T1000 (cell line): ENCODE data around the gene APPL2.

Experiments
- DNase-seq: peaks from one replicate; lab custom pipeline; 2025; ENCODE audit warnings: mixed read lengths; lab: John Stamatoyannopoulos, UW

The APPL2 gene, protein sequence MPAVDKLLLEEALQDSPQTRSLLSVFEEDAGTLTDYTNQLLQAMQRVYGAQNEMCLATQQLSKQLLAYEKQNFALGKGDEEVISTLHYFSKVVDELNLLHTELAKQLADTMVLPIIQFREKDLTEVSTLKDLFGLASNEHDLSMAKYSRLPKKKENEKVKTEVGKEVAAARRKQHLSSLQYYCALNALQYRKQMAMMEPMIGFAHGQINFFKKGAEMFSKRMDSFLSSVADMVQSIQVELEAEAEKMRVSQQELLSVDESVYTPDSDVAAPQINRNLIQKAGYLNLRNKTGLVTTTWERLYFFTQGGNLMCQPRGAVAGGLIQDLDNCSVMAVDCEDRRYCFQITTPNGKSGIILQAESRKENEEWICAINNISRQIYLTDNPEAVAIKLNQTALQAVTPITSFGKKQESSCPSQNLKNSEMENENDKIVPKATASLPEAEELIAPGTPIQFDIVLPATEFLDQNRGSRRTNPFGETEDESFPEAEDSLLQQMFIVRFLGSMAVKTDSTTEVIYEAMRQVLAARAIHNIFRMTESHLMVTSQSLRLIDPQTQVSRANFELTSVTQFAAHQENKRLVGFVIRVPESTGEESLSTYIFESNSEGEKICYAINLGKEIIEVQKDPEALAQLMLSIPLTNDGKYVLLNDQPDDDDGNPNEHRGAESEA

DNA sequence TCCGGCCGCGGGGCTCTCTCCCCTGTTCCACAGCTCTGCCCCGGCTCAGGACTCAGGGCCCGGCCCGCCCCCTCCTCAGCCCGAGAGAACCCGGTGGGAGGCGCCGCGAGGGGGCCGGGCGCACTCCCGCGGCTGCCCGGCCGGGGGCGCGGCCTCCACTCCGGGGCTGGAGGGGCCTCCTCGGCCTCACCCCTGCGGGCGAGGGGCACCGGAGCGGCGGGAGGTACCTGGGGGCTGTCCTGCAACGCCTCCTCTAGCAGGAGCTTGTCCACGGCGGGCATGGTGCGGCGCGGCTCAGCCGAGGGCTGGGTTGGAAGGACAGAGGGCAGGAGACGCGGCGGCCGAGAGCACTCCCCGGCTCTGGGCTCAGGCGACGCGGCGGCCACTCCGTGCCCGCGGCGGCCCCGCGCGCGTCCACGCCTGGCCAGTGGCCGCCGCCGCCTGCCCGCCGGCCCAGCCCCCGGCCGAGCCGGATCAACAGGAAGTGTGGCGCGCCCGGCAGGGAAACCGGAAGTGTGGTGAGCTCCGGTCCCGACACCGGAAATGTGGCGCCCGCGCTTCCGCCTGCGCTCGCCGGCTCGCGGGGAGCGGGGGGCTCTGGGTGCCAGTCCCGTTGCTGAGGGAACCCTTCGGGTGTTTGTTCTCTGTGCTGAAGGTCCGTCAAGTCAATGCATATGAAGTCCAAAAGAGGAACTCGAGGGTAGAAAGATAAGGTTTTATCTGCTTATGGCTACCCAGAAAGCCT is at the start of gene APPL2:
TSS of gene APPL2 (minus strand) at position 443 of the 745 bp plus-strand sequence. CDS start at position 281, 162 bp downstream.
- peak; percentile 82 for DNase-seq

GRCh38 chr12:105285378-105285777 is 49.4 kb upstream of the APPL2 start:
- DNase-seq, result no peak

- no peak for DNase-seq
Observed at GRCh38 chr12:105281694-105282049, 45.7 kb upstream of the APPL2 start.

DNA sequence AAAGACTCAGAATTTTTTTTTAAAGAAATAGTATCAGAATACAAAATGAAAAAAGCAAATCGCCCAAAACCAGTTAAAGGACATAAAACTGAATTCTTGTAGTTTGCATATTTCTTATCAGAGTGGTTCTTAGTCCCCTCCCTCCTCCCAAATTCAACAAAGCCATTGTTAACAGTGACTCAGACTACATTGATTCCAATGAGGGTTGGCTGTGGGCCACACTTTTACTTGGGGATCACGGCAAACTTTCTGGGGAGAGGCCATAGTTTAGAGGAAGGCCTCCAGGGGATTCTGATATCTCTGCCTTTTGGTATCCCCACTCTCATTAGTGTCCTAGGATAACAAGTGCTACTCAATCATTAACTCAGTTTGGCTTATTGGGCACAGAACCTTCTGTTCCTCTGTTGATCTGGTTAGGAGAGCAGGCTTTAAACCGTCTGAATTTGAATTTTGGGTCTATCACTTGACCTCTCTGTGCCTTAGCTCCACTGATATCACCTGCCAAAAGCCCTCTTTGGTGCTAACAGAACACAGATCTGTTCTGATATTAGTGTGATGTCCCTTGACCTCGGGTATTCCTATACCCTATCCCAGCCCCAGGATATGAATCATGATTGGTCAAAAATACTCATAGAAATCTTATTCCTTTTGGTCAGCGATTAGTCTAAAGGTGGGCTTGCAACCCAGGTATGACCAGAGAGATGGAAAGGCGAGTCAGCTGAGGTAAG is 45.2 kb upstream of the APPL2 start:
- no peak for DNase-seq

- no peak for DNase-seq
Observed at GRCh38 chr12:105279460-105280056, 43.6 kb upstream of the APPL2 start.

GRCh38 chr12:105278043-105278697 is 42.2 kb upstream of the APPL2 start:
- no peak for DNase-seq

GRCh38 chr12:105275997-105276733 is 40.2 kb upstream of the APPL2 start:
- DNase-seq, result no peak

DNA sequence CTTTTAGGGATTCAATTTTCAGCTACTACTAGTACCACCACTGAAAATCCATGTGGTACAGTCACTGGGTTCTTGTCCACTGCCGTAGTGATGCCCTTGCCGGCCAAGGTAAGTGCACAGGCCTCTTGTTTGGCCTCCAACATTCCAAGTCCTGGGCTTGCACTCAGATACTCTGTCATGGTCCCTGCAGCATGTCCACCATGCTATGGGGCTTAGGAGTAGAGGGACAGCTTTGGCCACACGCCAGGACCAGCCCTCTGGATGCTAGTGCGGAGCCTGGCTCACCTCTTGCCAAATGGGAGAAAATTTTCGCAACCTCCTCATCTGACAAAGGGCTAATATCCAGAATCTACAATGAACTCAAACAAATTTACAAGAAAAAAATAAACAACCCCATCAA is 38.6 kb upstream of the APPL2 start:
- DNase-seq, result no peak

GRCh38 chr12:105273601-105274000 is 37.6 kb upstream of the APPL2 start:
- DNase-seq, result no peak

DNA sequence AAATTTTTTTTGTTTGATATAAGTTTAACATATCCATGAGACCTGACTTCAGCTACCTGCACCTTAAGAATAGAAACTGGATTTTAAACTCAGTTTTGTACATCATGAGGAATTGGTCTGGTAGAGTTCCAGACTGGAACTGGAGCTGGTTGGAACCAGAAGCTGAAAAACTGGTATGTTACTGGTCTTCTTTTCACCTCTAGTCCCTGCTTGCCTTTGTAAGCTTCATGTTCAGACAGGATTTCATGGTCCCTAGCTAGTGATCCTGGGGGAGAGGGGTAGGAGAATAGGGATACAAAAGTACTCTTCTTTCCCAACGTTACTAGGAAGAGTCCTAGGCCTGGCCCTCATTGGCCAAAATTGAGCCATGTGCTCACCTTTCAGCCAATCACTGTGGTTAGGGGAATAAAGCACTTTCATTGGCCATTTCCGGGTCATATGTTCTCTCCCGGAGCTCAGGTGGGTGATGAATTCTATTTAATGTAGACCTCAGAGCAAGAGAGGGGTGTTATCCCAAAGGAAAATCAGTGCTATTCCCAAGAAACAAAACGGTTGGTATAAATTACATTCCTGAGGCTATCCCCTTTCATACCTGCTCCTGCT is 36.9 kb upstream of the APPL2 start:
- no peak for DNase-seq

- DNase-seq, result no peak
Observed at GRCh38 chr12:105272152-105272551, 36.2 kb upstream of the APPL2 start.

GRCh38 chr12:105271364-105271763 is 35.4 kb upstream of the APPL2 start:
- no peak for DNase-seq

GRCh38 chr12:105270671-105271255 is 34.8 kb upstream of the APPL2 start:
- DNase-seq, result no peak

DNA sequence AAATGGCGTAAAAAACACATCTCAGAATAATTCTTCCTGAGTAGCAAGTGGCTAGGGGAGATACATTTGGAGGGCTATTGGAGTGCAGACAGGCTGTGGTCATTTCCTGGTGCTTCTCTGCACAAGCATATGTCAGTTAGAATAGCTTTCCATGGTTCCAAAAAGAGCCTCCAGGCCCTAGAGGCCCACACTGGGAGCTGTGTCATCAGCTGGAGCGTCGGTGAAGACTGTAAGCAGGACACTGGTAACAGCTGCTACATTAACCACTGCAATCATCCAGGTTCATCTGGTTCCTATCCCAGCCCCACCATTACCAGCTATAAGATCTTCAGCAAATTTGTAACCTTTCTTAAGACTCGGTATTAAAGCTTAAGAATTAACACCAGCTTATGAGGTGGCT is 31.7 kb upstream of the APPL2 start:
- DNase-seq, result no peak

GRCh38 chr12:105264771-105265170 is 28.8 kb upstream of the APPL2 start:
- DNase-seq, result no peak

- no peak for DNase-seq
Observed at GRCh38 chr12:105262461-105263184, 26.6 kb upstream of the APPL2 start.

DNA sequence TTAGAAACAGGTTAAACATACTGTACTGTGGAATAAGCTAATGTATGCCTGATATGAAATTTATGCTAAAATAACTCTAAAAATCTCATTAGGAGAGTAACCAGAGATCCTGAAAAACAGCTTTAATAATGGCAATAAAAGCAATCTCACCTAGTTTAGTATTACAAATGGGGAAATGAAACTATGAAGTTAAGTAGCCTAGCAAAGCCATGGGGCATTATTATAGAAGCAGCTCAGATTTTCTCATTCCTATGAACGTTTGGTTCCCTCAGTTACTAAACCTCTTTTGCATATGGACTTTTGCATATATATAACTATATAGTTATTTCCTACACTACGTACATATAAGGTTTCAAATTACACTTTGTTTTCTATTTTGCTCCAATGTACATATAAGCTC is 25.0 kb upstream of the APPL2 start:
- no peak for DNase-seq

- no peak for DNase-seq
Observed at GRCh38 chr12:105259226-105259625, 23.3 kb upstream of the APPL2 start.

DNA sequence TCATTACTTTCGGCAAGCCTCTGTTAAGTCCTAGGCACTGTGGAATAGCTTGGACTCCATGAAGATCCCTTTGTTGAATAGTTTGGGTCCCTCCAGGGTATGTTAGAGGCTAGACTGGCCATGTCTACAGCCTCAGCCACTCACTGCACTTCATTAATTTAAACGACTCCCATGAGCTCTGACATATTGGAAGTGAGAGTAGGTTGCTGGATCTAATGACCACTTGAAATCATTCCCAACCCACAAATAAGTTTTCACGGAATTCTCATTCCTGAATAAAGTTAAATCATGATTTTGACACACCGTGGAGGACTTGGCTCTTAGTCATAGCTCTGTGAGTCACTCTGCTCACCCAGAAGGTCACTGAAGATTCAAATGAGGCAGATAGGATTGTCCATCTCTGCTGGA is 21.4 kb upstream of the APPL2 start:
- DNase-seq, result peak; percentile 10
